ENCODE measurements around the gene ANKUB1.

Gene ANKUB1

DNA sequence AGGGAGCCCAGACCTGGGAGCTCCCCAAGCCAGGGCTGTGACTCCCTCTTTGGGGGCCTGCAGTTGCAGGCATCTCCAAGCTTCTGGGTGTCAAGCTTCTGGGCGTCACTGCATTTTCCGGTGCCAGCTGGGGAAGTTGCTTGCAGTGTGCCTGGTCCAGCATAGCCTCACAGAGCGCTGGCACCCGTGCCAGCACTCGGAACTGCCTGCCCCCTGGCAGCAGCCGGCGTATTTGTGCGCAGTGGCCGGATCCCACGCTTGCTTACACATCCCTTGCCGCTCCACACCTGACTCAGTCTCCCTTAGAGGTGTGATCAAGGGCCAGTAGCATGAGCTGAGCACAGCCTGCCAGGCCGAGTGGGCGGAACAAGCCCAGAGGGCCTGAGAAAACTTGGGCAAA, 77.1 kb downstream of the ANKUB1 start:
- Histone ChIP-seq H3K79me2 (ENCODE audit: control insufficient read depth, insufficient read depth, low read length, unreplicated experiment) (no peaks in the 10 kb centered on the region), H3K27me3 (ENCODE audit: insufficient read depth, low read length) (no peaks in the 10 kb centered on the region), H3K4me1 (ENCODE audit: control insufficient read depth, insufficient read depth, low read length, unreplicated experiment) (peaks cover 5% of the 10 kb centered on the region), H3K4me3 (ENCODE audit: low read depth, low read length) (no peak overlapping the region), H3K36me3 (ENCODE audit: insufficient read depth, low read length) (no peaks in the 10 kb centered on the region), H3K27ac (ENCODE audit: low read depth, low read length) (no peak overlapping the region), H2AFZ (ENCODE audit: low read length, unreplicated experiment) (no peak overlapping the region)

DNA sequence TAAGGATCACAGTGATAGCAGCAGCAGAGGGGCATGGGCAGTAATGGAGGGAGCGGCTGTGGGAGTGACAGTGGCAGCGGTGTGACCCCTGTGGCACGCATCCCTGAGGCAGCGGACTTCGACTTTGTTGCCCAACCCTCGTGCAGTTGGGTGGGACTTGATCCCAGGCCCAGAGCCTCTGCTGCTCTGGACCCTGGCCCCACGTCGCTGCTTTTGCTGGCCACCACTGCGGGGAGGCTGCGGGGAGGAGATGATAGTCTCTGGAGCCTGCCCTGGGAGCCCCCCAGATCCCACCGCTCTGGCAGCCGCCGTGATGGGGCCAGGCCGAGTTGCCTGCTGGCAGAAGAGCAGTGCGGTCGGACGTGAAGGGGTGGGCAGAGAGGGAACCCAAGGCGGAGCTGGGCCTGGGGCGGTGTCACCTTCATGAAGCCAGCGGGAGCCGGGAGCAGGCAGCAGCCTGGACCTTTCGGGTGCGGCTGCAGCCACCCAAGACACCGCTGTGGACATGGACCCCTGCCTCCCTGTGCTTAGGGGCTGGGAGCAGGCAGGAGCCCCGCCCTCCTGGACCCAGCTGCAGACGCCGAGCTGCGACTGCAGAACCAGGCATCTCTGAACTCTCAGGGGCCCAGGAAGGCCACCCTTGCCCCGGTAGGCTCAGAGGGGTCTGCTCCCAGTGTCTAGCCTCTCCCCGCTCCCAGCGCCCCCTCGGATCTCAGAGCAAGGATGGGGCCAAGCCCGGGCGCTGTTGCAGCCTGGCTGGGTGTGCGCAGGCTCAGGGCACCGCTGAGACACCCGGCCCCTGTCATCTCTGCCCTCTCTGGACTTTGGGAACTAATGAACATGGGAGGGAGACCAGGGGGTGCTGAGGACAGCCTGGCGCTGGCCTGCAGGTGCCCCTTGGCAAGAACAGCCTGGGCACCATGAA, 78.4 kb downstream of the ANKUB1 start:
- Histone ChIP-seq H3K27me3 (ENCODE audit: insufficient read depth, low read length) (no peaks in the 10 kb centered on the region), H3K4me1 (ENCODE audit: control insufficient read depth, insufficient read depth, low read length, unreplicated experiment) (peaks cover 5% of the 10 kb centered on the region), H3K27ac (ENCODE audit: low read depth, low read length) (no peak overlapping the region), H3K79me2 (ENCODE audit: control insufficient read depth, insufficient read depth, low read length, unreplicated experiment) (no peaks in the 10 kb centered on the region), H3K4me3 (ENCODE audit: low read depth, low read length) (no peak overlapping the region), H3K36me3 (ENCODE audit: insufficient read depth, low read length) (no peaks in the 10 kb centered on the region), H2AFZ (ENCODE audit: low read length, unreplicated experiment) (no peak overlapping the region)
